Right cardiac atrium (tissue), 5 donors: ENCODE data around the gene CBARP. TPM values are rescaled to one million over a fixed set of nuclear protein-coding genes. Genes with fewer than 3 reads are reported as not detected.
"Not testable (repeated sequence)": the region's sequence is repeated elsewhere in the genome, so short reads cannot be mapped to it uniquely, and the experiment has no call there.

ENCODE experiments used
- ATAC-seq, 2 donors: fragments of 200-7000 bp; cut with Tn5 transposase; one replicate each; pipeline versions ENCODE4 v1.8.0 to v1.9.1; 2020; ENCODE audit warnings: moderate library complexity in 2 of 2, mild to moderate bottlenecking in 1 of 2
- DNase-seq, 3 donors: peaks; one replicate each; pipeline ENCODE4 v3.0.0-alpha.2; 2020
- H3K27ac ChIP-seq: one replicate; pipeline ENCODE4 v1.5.1; 2013; ENCODE audit warnings: mild to moderate bottlenecking, low read length, control low read depth, moderate library complexity
- H3K27me3 ChIP-seq: one replicate; pipeline ENCODE4 v1.6.1; 2013; ENCODE audit not compliant: control insufficient read depth, insufficient read depth
- H3K4me1 ChIP-seq: one replicate; pipeline ENCODE4 v1.6.1; 2013; ENCODE audit warnings: low read length; ENCODE audit not compliant: control insufficient read depth, insufficient read depth
- H3K4me3 ChIP-seq: one replicate; pipeline ENCODE4 v1.5.1; 2013; ENCODE audit warnings: low read length, control low read depth
- H3K9me3 ChIP-seq: one replicate; pipeline ENCODE4 v1.6.1; 2013; ENCODE audit warnings: low read length; ENCODE audit not compliant: control insufficient read depth
- WGBS: extraction: QIAGEN DNeasy Blood & Tissue Kit; methylation state at CpG from one replicate; pipeline ENCODE4 v1.1.7; 2013; 5-methylcytosine and 5-hydroxymethylcytosine counted together
- intact Hi-C, 4 donors: fragments of 100-400 bp; cut with DNase I; formaldehyde crosslinking; loops; one replicate each; pipeline versions ENCODE4 v1.11.0 to v1.14.0; 2022 to 2023
- polyA plus RNA-seq: library from polyadenylated mRNA; stranded (reverse); fragments of 200-250 nt; gene quantifications from one replicate; pipeline ENCODE4 v1.2.3, GENCODE V29; 2013
- total RNA-seq, 4 donors: library from RNA; stranded (reverse); fragmentation: NEBNext Ultra II Directional; extraction: Animal tissue kit (Norgen Biotek cat#: 25700); gene quantifications; one replicate each; pipeline ENCODE4 v1.2.1, GENCODE V29; 2021
- donor health status: healthy with polysubstance abuse.
- donor health status: DM: no; HTN: yes; CAD: no.
- donor health status: DM: no; HTN: no; CAD: no.
- donor health status: DM: no; HTN: yes; CAD: no; lungs with severe emphysema.
- donor health status: DM: yes; HTN: yes; CAD: no.

CBARP gene
- total and polyA plus RNA-seq, 5 donors, result 0.89 to 2.2 (median 1.2) TPM

DNA sequence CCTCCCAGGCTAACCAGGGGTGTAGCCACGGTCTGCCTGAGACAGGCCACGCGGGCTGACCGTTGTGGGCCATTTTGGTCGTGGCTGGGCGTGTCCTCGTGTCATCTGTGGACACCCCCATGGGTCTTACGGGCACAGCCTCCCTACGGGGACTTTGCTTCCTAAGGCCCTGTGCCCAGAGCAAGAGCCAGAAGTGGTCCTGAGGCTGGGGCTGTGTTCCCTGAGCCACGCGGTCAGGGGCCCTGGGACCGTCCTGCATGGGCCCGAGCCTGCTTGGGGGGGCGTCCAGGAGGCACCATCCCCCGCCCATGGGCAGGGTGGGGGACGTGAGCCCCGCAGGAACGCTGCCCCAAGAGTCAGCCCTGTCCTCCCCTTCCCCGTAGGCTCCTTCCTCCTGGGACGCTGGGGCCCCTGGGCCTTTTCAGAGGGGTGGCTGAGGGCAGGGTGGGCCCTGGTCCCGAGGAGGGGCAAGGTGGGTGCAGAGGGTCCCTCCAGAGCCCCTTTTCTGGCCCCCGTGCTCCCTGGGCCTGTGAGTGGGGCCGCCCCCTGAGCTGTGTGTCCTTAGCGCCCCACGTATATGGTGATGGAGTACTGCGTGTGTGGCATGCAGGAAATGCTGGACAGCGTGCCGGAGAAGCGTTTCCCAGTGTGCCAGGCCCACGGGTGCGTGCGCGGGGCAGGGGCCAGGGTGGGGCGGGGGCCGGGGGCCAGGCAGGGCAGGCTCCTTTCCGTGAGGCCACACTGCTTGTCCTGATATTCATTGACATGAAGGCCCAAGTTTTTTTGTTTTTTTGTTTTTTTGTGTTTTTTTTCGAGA, 18.8 kb downstream of the CBARP start:
- peak overlapping the region; percentile 1 for H3K27ac ChIP-seq
- peaks cover 4% of the 10 kb centered on the region for H3K4me1 ChIP-seq
- ATAC-seq (no peak), DNase-seq (peak in 1 of 3 donors; percentile 62)
- H3K27me3 ChIP-seq, result no peaks in the 10 kb centered on the region
- H3K4me3 ChIP-seq, result no peak overlapping the region
- intact Hi-C loops, result no loop called here
- H3K9me3 ChIP-seq, result no peaks in the 10 kb centered on the region
- WGBS, result 85% methylated on average over 37 of the region's 37 CpGs

DNA sequence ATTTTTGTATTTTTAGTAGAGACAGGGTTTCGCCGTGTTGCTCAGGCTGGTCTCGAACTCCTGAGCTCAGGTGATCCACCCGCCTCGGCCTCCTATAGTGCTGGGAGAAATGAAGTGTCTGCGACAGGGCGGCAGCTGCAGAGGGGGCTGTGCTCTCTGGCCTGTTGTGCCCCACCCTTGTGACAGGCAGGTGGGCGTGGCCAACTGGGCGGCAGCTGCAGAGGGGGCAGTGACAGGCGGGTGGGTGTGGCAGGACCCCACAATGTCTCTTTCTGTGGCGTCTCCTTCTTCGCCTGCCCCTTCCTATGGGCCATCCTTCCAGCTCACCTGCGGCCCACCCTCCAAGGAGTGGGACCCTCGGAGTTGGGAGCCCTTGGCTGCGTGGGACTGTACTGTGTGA, 20.4 kb downstream of the CBARP start:
- peak in 1 of 3 donors; percentile 56 for DNase-seq
- H3K4me3 ChIP-seq, result no peak overlapping the region
- no peak for ATAC-seq
- intact Hi-C loops, result no loop called here
- no peaks in the 10 kb centered on the region for H3K9me3 ChIP-seq
- 83% methylated on average over 15 of the region's 15 CpGs for WGBS
- peak overlapping the region; percentile 66 for H3K27ac ChIP-seq
- peaks cover 9% of the 10 kb centered on the region for H3K4me1 ChIP-seq
- no peaks in the 10 kb centered on the region for H3K27me3 ChIP-seq

DNA sequence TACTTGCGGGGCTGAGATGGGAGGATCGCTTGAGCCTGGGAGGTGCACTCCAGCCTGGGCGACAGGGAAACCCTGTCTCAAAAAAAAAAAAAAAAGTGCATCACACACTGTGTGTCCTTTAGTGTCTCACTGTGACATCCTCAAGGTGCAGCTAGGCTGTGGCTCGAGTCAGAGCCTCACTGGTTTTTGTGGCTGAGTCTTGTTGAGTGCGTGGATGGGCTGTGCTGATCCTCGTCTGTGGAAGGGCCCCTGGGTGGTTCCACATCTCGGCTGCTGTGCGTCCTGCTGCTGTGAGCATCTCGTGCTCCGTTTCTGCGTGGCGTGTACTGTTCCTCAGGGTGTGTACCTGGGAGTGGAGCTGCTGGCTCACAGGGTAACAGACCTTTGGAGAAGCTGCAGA, 21.0 kb downstream of the CBARP start:
- Histone ChIP-seq H3K27me3 (no peaks in the 10 kb centered on the region), H3K4me1 (peaks cover 11% of the 10 kb centered on the region), H3K9me3 (no peaks in the 10 kb centered on the region), H3K27ac (peak overlapping the region; percentile 14), H3K4me3 (no peak overlapping the region)
- DNase-seq (no peak), ATAC-seq (no peak)
- intact Hi-C loops, result no loop called here
- 81% methylated on average over 12 of the region's 12 CpGs for WGBS

DNA sequence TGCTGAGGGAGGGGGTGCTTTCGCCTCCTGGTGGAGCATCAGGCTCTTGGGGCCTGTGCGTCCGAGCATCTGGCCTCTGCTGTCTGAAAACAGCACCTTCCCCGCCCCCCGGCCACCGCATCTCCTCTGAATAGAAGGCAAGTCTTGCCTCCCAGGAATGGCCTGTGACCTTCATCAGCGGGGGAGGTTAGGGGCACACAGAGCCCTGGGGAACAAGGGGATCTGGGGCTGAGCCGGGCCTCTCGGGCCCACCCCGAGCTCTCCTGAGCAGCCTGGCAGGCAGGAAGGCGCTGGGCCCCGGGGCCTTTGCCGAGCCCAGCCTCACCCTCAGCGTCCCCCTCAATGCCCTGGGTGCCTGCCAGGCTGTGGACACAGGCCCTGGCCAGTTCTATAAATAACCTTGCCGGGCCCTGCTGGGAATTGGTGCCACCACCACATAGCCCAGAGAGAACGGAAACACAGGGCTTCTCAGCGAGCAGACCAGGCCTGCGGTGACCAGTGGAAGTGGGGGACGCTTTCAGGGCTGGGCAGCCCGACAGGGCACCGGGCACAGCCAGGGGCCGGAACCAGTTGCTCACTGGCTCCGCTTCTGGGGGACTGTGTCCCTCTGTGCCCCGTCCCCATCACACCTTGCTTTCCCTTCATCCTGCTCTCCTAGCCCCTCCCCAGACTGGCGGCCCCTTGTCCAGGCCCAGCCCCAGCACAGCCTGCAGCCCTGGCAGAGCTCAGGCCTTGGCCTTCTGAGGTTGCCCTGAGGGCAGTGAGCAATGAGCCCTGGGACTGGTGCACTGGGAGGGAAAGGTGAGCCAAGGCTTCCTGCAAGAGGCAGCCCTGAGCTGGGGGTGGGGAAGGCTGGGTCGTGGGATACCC, 22.7 kb downstream of the CBARP start:
- peak; percentile 51 to 61 for ATAC-seq
- WGBS, result 58% methylated on average over 26 of the region's 26 CpGs
- DNase-seq, result peak; percentile 73 to 88 (median 83)
- intact Hi-C loops, result no loop called here
- Histone ChIP-seq H3K9me3 (no peaks in the 10 kb centered on the region), H3K27ac (peak overlapping the region; percentile 68), H3K4me3 (no peak overlapping the region), H3K4me1 (peaks cover 17% of the 10 kb centered on the region), H3K27me3 (no peaks in the 10 kb centered on the region)

DNA sequence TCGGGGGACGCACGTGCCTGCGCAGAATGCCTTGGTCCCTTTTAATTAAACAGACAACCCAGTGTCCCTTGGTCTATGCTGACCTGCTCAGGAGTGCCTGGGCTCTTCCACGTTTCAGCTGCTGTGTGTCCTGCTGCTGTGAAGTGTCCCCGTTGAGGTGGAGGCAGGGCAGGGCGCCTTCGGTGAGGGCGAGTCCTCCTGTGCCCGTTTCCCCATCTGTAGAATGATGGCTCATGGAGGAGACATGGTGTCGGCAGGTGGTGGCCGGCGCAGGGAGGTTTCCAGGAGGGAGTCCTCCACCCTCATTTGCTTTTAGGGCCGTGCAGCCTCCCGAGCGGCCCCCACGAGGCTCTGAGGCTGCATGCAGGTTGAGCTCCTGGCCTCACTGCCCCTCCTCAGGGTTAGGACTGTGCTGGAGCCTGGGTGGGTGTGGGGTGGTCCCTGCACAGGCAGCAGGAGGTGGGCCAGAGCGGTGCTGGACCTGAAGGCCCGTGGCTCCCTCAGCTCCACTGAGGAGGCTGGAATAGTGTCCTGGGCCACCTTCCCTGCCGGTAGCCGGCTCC, 23.4 kb downstream of the CBARP start:
- peak overlapping the region; percentile 68 for H3K27ac ChIP-seq
- no peaks in the 10 kb centered on the region for H3K27me3 ChIP-seq
- no peak overlapping the region for H3K4me3 ChIP-seq
- ATAC-seq (peak; percentile 1 to 2), DNase-seq (no peak)
- H3K9me3 ChIP-seq, result no peaks in the 10 kb centered on the region
- intact Hi-C loops, result no loop called here
- 53% methylated on average over 21 of the region's 21 CpGs for WGBS
- peaks cover 22% of the 10 kb centered on the region for H3K4me1 ChIP-seq

DNA sequence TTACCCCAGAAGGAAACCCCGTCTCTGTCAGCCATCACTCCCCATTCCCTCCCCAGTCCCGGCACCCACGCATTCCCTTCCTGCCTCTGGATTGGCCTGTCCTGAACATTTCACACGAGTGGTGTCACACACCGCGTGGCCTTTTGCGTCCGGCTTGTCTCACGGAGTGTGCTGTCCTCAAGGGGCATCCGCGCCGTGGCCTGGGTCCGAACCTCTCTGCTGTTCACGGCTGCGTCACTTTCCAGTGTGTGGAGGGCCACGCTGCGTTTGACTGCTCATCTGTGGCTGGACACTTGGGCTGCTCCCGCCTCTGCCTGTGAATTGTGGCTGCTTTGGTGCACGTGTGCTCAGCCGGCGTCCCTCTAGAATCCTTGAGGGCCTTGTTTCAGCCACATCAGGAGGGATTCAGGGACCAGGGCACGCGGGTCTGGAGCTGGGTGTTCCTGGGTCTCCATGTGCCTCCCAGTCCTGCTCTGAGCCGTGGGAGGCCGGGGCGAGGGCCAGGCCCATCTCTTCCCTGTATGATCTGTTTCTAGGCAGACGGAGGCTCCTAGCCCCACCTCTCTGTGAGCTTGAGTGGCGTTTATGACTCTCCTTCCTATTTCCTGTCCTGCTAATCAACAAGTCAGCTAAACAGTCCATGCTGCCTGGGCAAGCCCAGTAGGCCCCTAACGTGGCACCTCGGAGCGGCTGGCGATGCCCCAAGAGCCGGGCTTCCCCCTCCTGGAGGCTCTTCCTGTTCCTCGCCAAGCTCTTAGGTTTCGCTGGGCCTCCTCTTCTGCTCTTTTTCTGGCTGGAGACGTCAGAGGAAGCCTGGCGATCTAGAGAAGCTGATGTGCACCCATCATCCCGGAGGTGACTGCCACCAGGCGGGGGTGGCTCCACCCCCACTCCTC, 24.2 kb downstream of the CBARP start:
- no peaks in the 10 kb centered on the region for H3K27me3 ChIP-seq
- no peaks in the 10 kb centered on the region for H3K9me3 ChIP-seq
- 48% methylated on average over 39 of the region's 39 CpGs for WGBS
- intact Hi-C loops, result no loop called here
- H3K4me1 ChIP-seq, result peaks cover 24% of the 10 kb centered on the region
- peak overlapping the region; percentile 68 for H3K27ac ChIP-seq
- H3K4me3 ChIP-seq, result no peak overlapping the region
- DNase-seq (peak; percentile 75 to 92 (median 86)), ATAC-seq (peak; percentile 59 to 74)

DNA sequence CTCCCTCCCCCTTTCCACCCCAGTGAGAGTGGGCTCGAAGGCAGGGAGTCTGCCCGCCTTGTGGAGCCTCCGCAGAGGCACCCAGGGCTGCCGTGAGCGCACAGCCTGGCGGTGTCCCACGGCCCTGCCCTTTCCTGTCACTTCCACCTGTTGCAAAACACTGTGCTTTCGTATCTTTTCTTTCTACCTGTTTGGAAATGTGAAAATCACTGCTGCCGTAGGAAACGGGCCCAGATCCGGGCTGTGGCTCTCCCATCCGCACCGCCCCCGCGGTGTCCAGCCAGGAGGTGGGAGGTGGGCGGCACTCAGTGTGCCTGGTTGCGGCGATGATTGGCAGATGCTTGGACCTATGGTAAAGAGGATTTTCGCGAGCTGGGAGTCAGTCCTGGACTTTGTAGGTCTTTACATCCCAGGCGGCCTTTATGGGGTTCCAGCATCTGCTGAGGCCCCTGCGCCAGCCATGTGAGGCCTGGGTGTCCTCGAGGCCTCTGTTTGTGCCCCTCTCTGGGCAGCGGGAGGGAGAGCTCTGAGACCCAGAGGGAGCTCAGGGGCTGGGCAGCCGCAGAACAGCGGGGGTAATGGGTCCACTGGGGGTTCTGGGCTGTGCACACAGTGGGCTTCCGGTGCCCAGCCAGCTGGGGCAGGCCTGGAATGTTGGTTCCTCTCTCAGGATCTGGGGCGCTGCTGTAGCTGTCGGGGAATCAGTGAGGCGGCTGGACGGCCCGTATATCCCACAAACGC, 26.1 kb downstream of the CBARP start:
- Histone ChIP-seq H3K27me3 (no peaks in the 10 kb centered on the region), H3K27ac (no peak overlapping the region), H3K4me1 (peaks cover 28% of the 10 kb centered on the region), H3K9me3 (no peaks in the 10 kb centered on the region), H3K4me3 (no peak overlapping the region)
- 73% methylated on average over 33 of the region's 33 CpGs for WGBS
- intact Hi-C loops, result no loop called here
- ATAC-seq (no peak), DNase-seq (peak; percentile 41 to 75 (median 74))

DNA sequence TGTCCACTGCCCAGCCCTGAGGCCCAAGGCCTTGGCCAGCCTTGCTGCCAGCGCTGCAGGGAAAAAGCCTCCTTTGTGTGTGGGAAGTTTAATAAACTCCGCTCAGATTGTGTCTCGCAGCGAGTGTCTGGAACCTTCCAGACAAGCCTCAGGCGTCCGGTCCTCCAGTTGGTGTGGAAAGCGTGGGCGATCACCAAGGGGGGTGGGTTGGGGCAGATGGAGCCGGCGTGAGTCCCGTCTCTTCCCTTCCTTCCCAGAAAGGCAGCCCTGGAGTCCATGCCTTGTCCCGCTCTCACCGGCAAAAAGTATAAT, 27.6 kb downstream of the CBARP start:
- Histone ChIP-seq H3K4me3 (no peak overlapping the region), H3K9me3 (no peaks in the 10 kb centered on the region), H3K27ac (no peak overlapping the region), H3K27me3 (no peaks in the 10 kb centered on the region), H3K4me1 (peaks cover 28% of the 10 kb centered on the region)
- ATAC-seq (no peak), DNase-seq (peak in 1 of 3 donors; percentile 49)
- WGBS, result 86% methylated on average over 13 of the region's 13 CpGs
- intact Hi-C loops, result no loop called here

DNA sequence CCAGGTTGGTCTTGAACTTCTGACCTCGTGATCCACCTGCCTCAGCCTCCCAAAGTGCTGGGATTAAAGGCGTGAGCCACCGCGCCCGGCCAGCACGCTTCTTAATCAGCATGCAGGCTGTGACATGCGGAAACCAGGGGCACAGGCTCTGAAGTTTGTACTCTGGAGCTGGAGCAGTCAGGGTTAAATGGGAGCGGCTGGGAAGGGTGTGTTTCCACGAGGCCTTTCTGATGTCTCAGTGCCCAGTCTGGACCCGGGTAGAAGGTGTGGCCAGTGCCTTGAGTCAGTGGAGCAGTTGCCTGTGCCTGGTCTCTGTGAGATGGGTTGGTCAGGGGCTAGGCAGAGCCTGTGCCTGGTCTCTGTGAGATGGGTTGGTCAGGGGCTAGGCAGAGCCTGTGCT, 29.0 kb downstream of the CBARP start:
- intact Hi-C loops, H3K27me3 ChIP-seq, DNase-seq, H3K27ac ChIP-seq, H3K4me3 ChIP-seq, ATAC-seq, H3K9me3 ChIP-seq: not testable (repeated sequence)
- WGBS, result 71% methylated on average over 10 of the region's 10 CpGs
- peaks cover 24% of the 10 kb centered on the region for H3K4me1 ChIP-seq
